ENCODE measurements around the gene HAP1. TPM values are rescaled to one million over a fixed set of nuclear protein-coding genes. Genes with fewer than 3 reads are reported as not detected.
"Not testable (repeated sequence)": the region's sequence is repeated elsewhere in the genome, so short reads cannot be mapped to it uniquely, and the experiment has no call there.

The HAP1 gene
- total RNA-seq, 2 experiments from 2014 or later: 0.19 to 0.55 TPM

GRCh38 chr17:41678411-41678906 is 56.0 kb downstream of the HAP1 start:
- H3K4me2 ChIP-seq (ENCODE audit: low read length): peak overlapping the region; percentile 40
- H3K4me3 ChIP-seq (ENCODE audit: low read depth, low read length, poor library complexity, severe bottlenecking): peak overlapping the region; percentile 32
- H3K27ac ChIP-seq (ENCODE audit: low read depth, low read length, poor library complexity, severe bottlenecking): no peak overlapping the region
- H2AFZ ChIP-seq (ENCODE audit: low read length): peak overlapping the region; percentile 94
- no TSS peak for BruUV-seq (replicated peaks)
- H4K20me1 ChIP-seq (ENCODE audit: insufficient read depth, low read length): no peaks in the 10 kb centered on the region
- TF ChIP-seq EZH2phosphoT487 (IDR thresholded peaks at IDR 0.05; ENCODE audit: borderline replicate concordance, low read depth, low read length) (no peak), CTCF (conservative IDR thresholded peaks at IDR 0.05; ENCODE audit: low read length) (no peak)
- no peaks in the 10 kb centered on the region for H3K79me2 ChIP-seq (ENCODE audit: insufficient read depth, low read depth, low read length)
- DNase-seq (ENCODE audit: low spot score): no peak
- CTCF ChIA-PET (ENCODE audit: unreplicated experiment): interaction anchor here (1.6 to 1.8 kb wide), 2 partner anchors 10 to 11 kb away, joined by 4 read pairs; partner anchors contain the start of gene EIF1
- peaks cover 15% of the 10 kb centered on the region for H3K4me1 ChIP-seq (ENCODE audit: insufficient read depth, low read length, poor library complexity, severe bottlenecking)
- POLR2A ChIA-PET: interaction anchor here (2.5 to 3.5 kb wide), 2 partner anchors 11 to 12 kb away, joined by 10 to 24 read pairs; partner anchors contain the start of gene EIF1
- no peaks in the 10 kb centered on the region for H3K9me3 ChIP-seq (ENCODE audit: low read length)
- intact Hi-C loops (cut with micrococcal nuclease; ENCODE audit: unreplicated experiment): no loop called here
- H3K9me2 ChIP-seq (ENCODE audit: insufficient read depth, low read length): no peaks in the 10 kb centered on the region
- no peaks in the 10 kb centered on the region for H3K36me3 ChIP-seq (ENCODE audit: insufficient read depth, low read length)

- H3K36me3 ChIP-seq (ENCODE audit: insufficient read depth, low read length): no peaks in the 10 kb centered on the region
- H3K9me3 ChIP-seq (ENCODE audit: low read length): no peaks in the 10 kb centered on the region
- H3K27ac ChIP-seq (ENCODE audit: low read depth, low read length, poor library complexity, severe bottlenecking): no peak overlapping the region
- POLR2A ChIA-PET: interaction anchor here (0.6 kb wide), 1 partner anchor 766 kb away, joined by 3 read pairs; no protein-coding TSS in a partner anchor
- DNase-seq (ENCODE audit: low spot score): no peak
- intact Hi-C loops (cut with micrococcal nuclease; ENCODE audit: unreplicated experiment): no loop called here
- H3K4me1 ChIP-seq (ENCODE audit: insufficient read depth, low read length, poor library complexity, severe bottlenecking): peaks cover 15% of the 10 kb centered on the region
- H4K20me1 ChIP-seq (ENCODE audit: insufficient read depth, low read length): no peaks in the 10 kb centered on the region
- no peaks in the 10 kb centered on the region for H3K79me2 ChIP-seq (ENCODE audit: insufficient read depth, low read depth, low read length)
- H3K4me3 ChIP-seq (ENCODE audit: low read depth, low read length, poor library complexity, severe bottlenecking): no peak overlapping the region
- no peak for TF ChIP-seq CTCF (conservative IDR thresholded peaks at IDR 0.05; ENCODE audit: low read length)
- no peak for TF ChIP-seq EZH2phosphoT487 (IDR thresholded peaks at IDR 0.05; ENCODE audit: borderline replicate concordance, low read depth, low read length)
- no peak overlapping the region for H3K4me2 ChIP-seq (ENCODE audit: low read length)
- no TSS peak for BruUV-seq (replicated peaks)
- CTCF ChIA-PET (ENCODE audit: unreplicated experiment): no interaction called here
- H2AFZ ChIP-seq (ENCODE audit: low read length): no peak overlapping the region
- no peaks in the 10 kb centered on the region for H3K9me2 ChIP-seq (ENCODE audit: insufficient read depth, low read length)
These were observed 58.4 kb downstream of the HAP1 start for GRCh38 chr17:41676058-41676419.

- H3K4me2 ChIP-seq (ENCODE audit: low read length); intact Hi-C loops (cut with micrococcal nuclease; ENCODE audit: unreplicated experiment); H4K20me1 ChIP-seq (ENCODE audit: insufficient read depth, low read length); H3K9me3 ChIP-seq (ENCODE audit: low read length); BruUV-seq (replicated peaks); H3K4me3 ChIP-seq (ENCODE audit: low read depth, low read length, poor library complexity, severe bottlenecking); H3K36me3 ChIP-seq (ENCODE audit: insufficient read depth, low read length); H3K79me2 ChIP-seq (ENCODE audit: insufficient read depth, low read depth, low read length); CTCF ChIA-PET (ENCODE audit: unreplicated experiment); H3K9me2 ChIP-seq (ENCODE audit: insufficient read depth, low read length); DNase-seq (ENCODE audit: low spot score); H3K27ac ChIP-seq (ENCODE audit: low read depth, low read length, poor library complexity, severe bottlenecking); H2AFZ ChIP-seq (ENCODE audit: low read length): not testable (repeated sequence)
- POLR2A ChIA-PET: interaction anchor here (0.6 kb wide), 1 partner anchor 765 kb away, joined by 3 read pairs; no protein-coding TSS in a partner anchor
- peaks cover 15% of the 10 kb centered on the region for H3K4me1 ChIP-seq (ENCODE audit: insufficient read depth, low read length, poor library complexity, severe bottlenecking)
These were observed 59.0 kb downstream of the HAP1 start for GRCh38 chr17:41675157-41676057.

Small RNA genes lying within 50 kb of the gene (small RNA-seq; reads per million reads assigned to genes)
- not detected for gene RN7SL399P
- gene RNA5SP442: 8.4 reads per million, percentile 95 among the genes with 10 or more reads in this experiment

Other genes starting within 250 kb of the HAP1 start
- not detected in 2 replicates for gene KRT36, start 244.7 kb downstream of the HAP1 start, total RNA-seq (2014; rRNA removed; shearing (Covaris generic))
- not detected in 2 replicates for gene KRT36, start 244.7 kb downstream of the HAP1 start, total RNA-seq (2022)
- not detected in 2 replicates for gene KRT13, start 229.0 kb downstream of the HAP1 start, total RNA-seq (2014; rRNA removed; shearing (Covaris generic))
- not detected in 2 replicates for gene KRT13, start 229.0 kb downstream of the HAP1 start, total RNA-seq (2022)
- gene KRT15, start 215.8 kb downstream of the HAP1 start, total RNA-seq (2014; rRNA removed; shearing (Covaris generic)): not detected in 2 replicates
- gene KRT15, start 215.8 kb downstream of the HAP1 start, total RNA-seq (2022): not detected in 2 replicates
- not detected in 2 replicates for gene KRT19, start 206.3 kb downstream of the HAP1 start, total RNA-seq (2014; rRNA removed; shearing (Covaris generic))
- gene KRT19, start 206.3 kb downstream of the HAP1 start, total RNA-seq (2022): not detected in 2 replicates
- gene KRT9, start 162.6 kb downstream of the HAP1 start, total RNA-seq (2014; rRNA removed; shearing (Covaris generic)): not detected in 2 replicates
- gene KRT9, start 162.6 kb downstream of the HAP1 start, total RNA-seq (2022): not detected in 2 replicates
- gene KRT14, start 147.7 kb downstream of the HAP1 start, total RNA-seq (2014; rRNA removed; shearing (Covaris generic)): not detected in 2 replicates
- 0.30 and 0.82 TPM in 2 replicates for gene KRT14, start 147.7 kb downstream of the HAP1 start, total RNA-seq (2022)
- gene KRT16, start 121.9 kb downstream of the HAP1 start, total RNA-seq (2014; rRNA removed; shearing (Covaris generic)): not detected in 2 replicates
- gene KRT16, start 121.9 kb downstream of the HAP1 start, total RNA-seq (2022): not detected in 2 replicates
- not detected in 2 replicates for gene KRT17, start 110.1 kb downstream of the HAP1 start, total RNA-seq (2014; rRNA removed; shearing (Covaris generic))
- 0.70 and 2.1 TPM in 2 replicates for gene KRT17, start 110.1 kb downstream of the HAP1 start, total RNA-seq (2022)
- 123 and 145 TPM in 2 replicates for gene EIF1, start 45.8 kb downstream of the HAP1 start, total RNA-seq (2014; rRNA removed; shearing (Covaris generic))
- 659 and 705 TPM in 2 replicates for gene EIF1, start 45.8 kb downstream of the HAP1 start, total RNA-seq (2022)
- not detected in 2 replicates for gene GAST, start 22.3 kb downstream of the HAP1 start, total RNA-seq (2014; rRNA removed; shearing (Covaris generic))
- gene GAST, start 22.3 kb downstream of the HAP1 start, total RNA-seq (2022): not detected in 2 replicates
- gene JUP, start 52.1 kb upstream of the HAP1 start, total RNA-seq (2014; rRNA removed; shearing (Covaris generic)): 29.9 and 40.5 TPM in 2 replicates
- 62.0 and 69.3 TPM in 2 replicates for gene JUP, start 52.1 kb upstream of the HAP1 start, total RNA-seq (2022)
- gene P3H4, start 77.3 kb upstream of the HAP1 start, total RNA-seq (2014; rRNA removed; shearing (Covaris generic)): 0.08 TPM in 1 of 2 replicates, not detected in the other
- gene P3H4, start 77.3 kb upstream of the HAP1 start, total RNA-seq (2022): 2.2 and 2.6 TPM in 2 replicates
- 1.5 TPM in 1 of 2 replicates, not detected in the other for gene FKBP10, start 78.4 kb upstream of the HAP1 start, total RNA-seq (2014; rRNA removed; shearing (Covaris generic))
- 7.3 and 7.8 TPM in 2 replicates for gene FKBP10, start 78.4 kb upstream of the HAP1 start, total RNA-seq (2022)
- gene NT5C3B, start 101.6 kb upstream of the HAP1 start, total RNA-seq (2014; rRNA removed; shearing (Covaris generic)): 0.16 TPM in 1 of 2 replicates, not detected in the other
- 10.0 and 12.1 TPM in 2 replicates for gene NT5C3B, start 101.6 kb upstream of the HAP1 start, total RNA-seq (2022)
- gene KLHL10, start 103.2 kb upstream of the HAP1 start, total RNA-seq (2014; rRNA removed; shearing (Covaris generic)): not detected in 2 replicates
- gene KLHL10, start 103.2 kb upstream of the HAP1 start, total RNA-seq (2022): not detected in 2 replicates
- 29.9 and 35.4 TPM in 2 replicates for gene KLHL11, start 130.8 kb upstream of the HAP1 start, total RNA-seq (2014; rRNA removed; shearing (Covaris generic))
- gene KLHL11, start 130.8 kb upstream of the HAP1 start, total RNA-seq (2022): 20.5 and 20.9 TPM in 2 replicates
- 102 and 105 TPM in 2 replicates for gene ACLY, start 184.3 kb upstream of the HAP1 start, total RNA-seq (2014; rRNA removed; shearing (Covaris generic))
- 203 and 222 TPM in 2 replicates for gene ACLY, start 184.3 kb upstream of the HAP1 start, total RNA-seq (2022)
- gene ODAD4, start 196.0 kb upstream of the HAP1 start, total RNA-seq (2014; rRNA removed; shearing (Covaris generic)): 1.1 and 3.2 TPM in 2 replicates
- gene ODAD4, start 196.0 kb upstream of the HAP1 start, total RNA-seq (2022): 1.3 TPM in 2 replicates
- gene CNP, start 232.2 kb upstream of the HAP1 start, total RNA-seq (2014; rRNA removed; shearing (Covaris generic)): 33.8 and 34.1 TPM in 2 replicates
- gene CNP, start 232.2 kb upstream of the HAP1 start, total RNA-seq (2022): 43.9 and 50.6 TPM in 2 replicates

Data from OCI-LY7 (cell line).